GM23338 (cell line): ENCODE measurements around the gene RPIA.
"Not testable (repeated sequence)": the region's sequence is repeated elsewhere in the genome, so short reads cannot be mapped to it uniquely, and the experiment has no call there.

Source experiments
- CREB1 ChIP-seq: fragments of 250-450 bp; sonication (Bioruptor Pico); IDR thresholded peaks from 2 replicates; pipeline ENCODE4 v1.5.0; 2020; ENCODE audit warnings: low read depth, mild to moderate bottlenecking, moderate library complexity
- CTCF ChIP-seq, 2 experiments: fragments of 200-600 bp in 1 of 2; sonication (generic) in 1 of 2; conservative IDR thresholded peaks; 2 replicates each; pipeline versions ENCODE4 v1.5.1 to v1.6.1; 2016 to 2017; ENCODE audit warnings: antibody characterized with exemption in 2 of 2, low read depth in 2 of 2, mild to moderate bottlenecking in 2 of 2, moderate library complexity in 1 of 2
- ETS1 ChIP-seq: IDR thresholded peaks from 2 replicates; pipeline ENCODE4 v1.6.1; 2016; ENCODE audit warnings: antibody characterized with exemption
- EZH2 ChIP-seq: fragments of 200-600 bp; sonication (generic); IDR thresholded peaks from one replicate; pipeline ENCODE4 v1.8.0; 2017; ENCODE audit warnings: antibody characterized with exemption, mild to moderate bottlenecking, low read depth; ENCODE audit not compliant: unreplicated experiment
- EZH2phosphoT487 ChIP-seq: fragments of 200-600 bp; sonication (generic); IDR thresholded peaks from one replicate; pipeline ENCODE4 v1.8.1; 2018; ENCODE audit warnings: antibody characterized with exemption; ENCODE audit not compliant: unreplicated experiment
- JUNB ChIP-seq: IDR thresholded peaks from one replicate; pipeline ENCODE4 v1.6.1; 2016; ENCODE audit warnings: antibody characterized with exemption; ENCODE audit not compliant: unreplicated experiment
- POLR2AphosphoS5 ChIP-seq: IDR thresholded peaks from 2 replicates; pipeline ENCODE4 v1.6.1; 2016; ENCODE audit warnings: antibody characterized with exemption, low read depth
- REST ChIP-seq: IDR thresholded peaks from one replicate; pipeline ENCODE4 v1.6.1; 2018; ENCODE audit warnings: antibody characterized with exemption; ENCODE audit not compliant: unreplicated experiment
- STAT1 ChIP-seq: IDR thresholded peaks from one replicate; pipeline ENCODE4 v1.6.1; 2016; ENCODE audit warnings: antibody characterized with exemption; ENCODE audit not compliant: unreplicated experiment
- ZNF114 ChIP-seq: fragments of 250-450 bp; sonication (Bioruptor Pico); IDR thresholded peaks from 2 replicates; pipeline ENCODE4 v1.5.0; 2020; ENCODE audit warnings: mild to moderate bottlenecking, moderate library complexity
- ZNF331 ChIP-seq: fragments of 250-450 bp; sonication (Bioruptor Pico); IDR thresholded peaks from 2 replicates; pipeline ENCODE4 v1.5.0; 2020; ENCODE audit warnings: low read depth, mild to moderate bottlenecking, moderate library complexity

GRCh38 chr2:88773233-88774028 is 82.0 kb downstream of the RPIA start:
- TF ChIP-seq CTCF (conservative IDR thresholded peaks at IDR 0.05; ENCODE audit: low read depth in 2 of 2); POLR2AphosphoS5; ZNF331; EZH2; ETS1; REST; CREB1 (CRISPR knock-in tag); EZH2phosphoT487; STAT1; JUNB; ZNF114: not testable (repeated sequence)
